Suprapubic skin (tissue), 4 donors: Measurements from ENCODE around the gene SPATA32. TPM values are rescaled to one million over a fixed set of nuclear protein-coding genes. Genes with fewer than 3 reads are reported as not detected.

Source experiments
- DNase-seq, 2 donors: peaks; one replicate each; pipeline ENCODE4 v3.0.0-alpha.2; 2019; ENCODE audit warnings: low spot score in 2 of 2
- H3K27ac ChIP-seq: fragments of 200-600 bp; sonication (generic); one replicate; pipeline ENCODE4 v1.5.1; 2019
- H3K27me3 ChIP-seq: fragments of 200-600 bp; sonication (generic); one replicate; pipeline ENCODE4 v1.5.1; 2019
- H3K36me3 ChIP-seq: fragments of 200-600 bp; sonication (generic); one replicate; pipeline ENCODE4 v1.5.1; 2019
- H3K4me1 ChIP-seq: fragments of 200-600 bp; sonication (generic); one replicate; pipeline ENCODE4 v1.5.1; 2019
- H3K4me3 ChIP-seq: fragments of 200-600 bp; sonication (generic); one replicate; pipeline ENCODE4 v1.5.1; 2019; ENCODE audit warnings: mild to moderate bottlenecking
- H3K9me3 ChIP-seq: fragments of 200-600 bp; sonication (generic); one replicate; pipeline ENCODE4 v1.5.1; 2019
- CTCF ChIP-seq, 2 donors: fragments of 200-600 bp in 1 of 2; fragments of 450-650 bp in 1 of 2; sonication (generic) in 1 of 2; IDR thresholded peaks; one replicate each; pipeline ENCODE4 v1.5.1; 2016 to 2019; ENCODE audit warnings: antibody characterized with exemption in 2 of 2, mild to moderate bottlenecking in 1 of 2, moderate library complexity in 1 of 2
- EP300 ChIP-seq: sonication (generic); formaldehyde crosslinking; IDR thresholded peaks from one replicate; pipeline ENCODE4 v1.6.1; 2017; ENCODE audit warnings: antibody characterized with exemption
- POLR2A ChIP-seq, 2 donors: fragments of 450-650 bp; IDR thresholded peaks; one replicate each; pipeline ENCODE4 v1.6.1; 2017; ENCODE audit warnings: antibody characterized with exemption in 2 of 2, mild to moderate bottlenecking in 2 of 2, moderate library complexity in 2 of 2
- POLR2AphosphoS5 ChIP-seq, 3 donors: sonication (generic); formaldehyde crosslinking; IDR thresholded peaks; one replicate each; pipeline ENCODE4 v1.6.1; 2017; ENCODE audit warnings: antibody characterized with exemption in 3 of 3
- WGBS: methylation state at CpG from one replicate; pipeline ENCODE4 v1.1.5; 2018; 5-methylcytosine and 5-hydroxymethylcytosine counted together
- total RNA-seq, 4 donors: library from RNA; depleted of rRNA; stranded (reverse); fragments of >200 nt; gene quantifications; one replicate each; pipeline ENCODE4 v1.1.0, GENCODE V29; 2016

SPATA32 gene
- total RNA-seq, 4 donors from 2014 or later = not detected

- no peaks in the 10 kb centered on the region for H3K27me3 ChIP-seq
- WGBS = 21% methylated on average over 7 of the region's 10 CpGs
- DNase-seq = peak; percentile 86 to 87
- H3K36me3 ChIP-seq = peaks cover 8% of the 10 kb centered on the region
- no peaks in the 10 kb centered on the region for H3K9me3 ChIP-seq
- peaks cover 92% of the 10 kb centered on the region for H3K4me1 ChIP-seq
- H3K27ac ChIP-seq = peak overlapping the region; percentile 72
- TF ChIP-seq POLR2A (IDR thresholded peaks at IDR 0.05) = no peak
- TF ChIP-seq POLR2AphosphoS5 (IDR thresholded peaks at IDR 0.05) = peak in 1 of 3 donors; percentile 59
- no peak overlapping the region for H3K4me3 ChIP-seq
Observed at GRCh38 chr17:45293413-45294211, 31.7 kb upstream of the SPATA32 start.

- Histone ChIP-seq H3K27me3 (no peaks in the 10 kb centered on the region), H3K9me3 (no peaks in the 10 kb centered on the region), H3K27ac (peak overlapping the region; percentile 72), H3K36me3 (peaks cover 16% of the 10 kb centered on the region), H3K4me3 (no peak overlapping the region), H3K4me1 (peaks cover 92% of the 10 kb centered on the region)
- no peak for TF ChIP-seq POLR2A (IDR thresholded peaks at IDR 0.05)
- no peak for TF ChIP-seq EP300
- no peak for TF ChIP-seq CTCF (IDR thresholded peaks at IDR 0.05)
- TF ChIP-seq POLR2AphosphoS5 (IDR thresholded peaks at IDR 0.05) = no peak
- DNase-seq = no peak
- WGBS = 69% methylated on average over 11 of the region's 12 CpGs
Observed at GRCh38 chr17:45292696-45293412, 31.0 kb upstream of the SPATA32 start.

GRCh38 chr17:45291171-45291805 lies 29.4 kb upstream of the SPATA32 start:
- Histone ChIP-seq H3K36me3 (peaks cover 31% of the 10 kb centered on the region), H3K27ac (peak overlapping the region; percentile 28), H3K9me3 (no peaks in the 10 kb centered on the region), H3K27me3 (no peaks in the 10 kb centered on the region), H3K4me1 (peaks cover 82% of the 10 kb centered on the region), H3K4me3 (no peak overlapping the region)
- DNase-seq = no peak
- 48% methylated on average over 5 of the region's 5 CpGs for WGBS
- TF ChIP-seq CTCF (IDR thresholded peaks at IDR 0.05) (no peak), POLR2AphosphoS5 (IDR thresholded peaks at IDR 0.05) (no peak), POLR2A (IDR thresholded peaks at IDR 0.05) (no peak), EP300 (no peak)

GRCh38 chr17:45290269-45290765 lies 28.4 kb upstream of the SPATA32 start:
- Histone ChIP-seq H3K4me3 (no peak overlapping the region), H3K27ac (peak overlapping the region; percentile 9), H3K27me3 (no peaks in the 10 kb centered on the region), H3K4me1 (peaks cover 73% of the 10 kb centered on the region), H3K36me3 (peaks cover 41% of the 10 kb centered on the region), H3K9me3 (no peaks in the 10 kb centered on the region)
- no peak for TF ChIP-seq POLR2AphosphoS5 (IDR thresholded peaks at IDR 0.05)
- no peak for TF ChIP-seq EP300
- TF ChIP-seq CTCF (IDR thresholded peaks at IDR 0.05) = no peak
- TF ChIP-seq POLR2A (IDR thresholded peaks at IDR 0.05) = no peak
- WGBS = 67% methylated on average over 9 of the region's 11 CpGs
- peak in 1 of 2 donors; percentile 56 for DNase-seq

- no peak for TF ChIP-seq CTCF (IDR thresholded peaks at IDR 0.05)
- TF ChIP-seq POLR2A (IDR thresholded peaks at IDR 0.05) = no peak
- TF ChIP-seq EP300 = no peak
- TF ChIP-seq POLR2AphosphoS5 (IDR thresholded peaks at IDR 0.05) = no peak
- peak in 1 of 2 donors; percentile 48 for DNase-seq
- no peaks in the 10 kb centered on the region for H3K27me3 ChIP-seq
- H3K9me3 ChIP-seq = no peaks in the 10 kb centered on the region
- H3K36me3 ChIP-seq = peaks cover 47% of the 10 kb centered on the region
- no peak overlapping the region for H3K27ac ChIP-seq
- H3K4me3 ChIP-seq = no peak overlapping the region
- WGBS = 82% methylated on average over 12 of the region's 15 CpGs
- H3K4me1 ChIP-seq = peaks cover 69% of the 10 kb centered on the region
Observed at GRCh38 chr17:45289301-45290268, 27.7 kb upstream of the SPATA32 start.
